IMR-90 (cell line): ENCODE measurements around the gene GINS3. TPM values are rescaled to one million over a fixed set of nuclear protein-coding genes. Genes with fewer than 3 reads are reported as not detected.

ENCODE experiments used
- ATAC-seq: fragments of 200-7000 bp; cut with Tn5 transposase; 2 replicates; pipeline ENCODE4 v1.9.1; 2020; ENCODE audit warnings: low read depth, mild to moderate bottlenecking, moderate library complexity
- BruUV-seq: library from RNA; stranded (reverse); fragments of 400-500 nt; replicated peaks from 2 replicates; lab custom pipeline; 2021; lab: Mats Ljungman, UMichigan
- CTCF ChIA-PET: fragments of 300-600 bp; formaldehyde crosslinking; extraction: SDS; loops from one replicate; lab custom pipeline; 2021; ENCODE audit warnings: antibody characterized with exemption; lab: Yijun Ruan, JAX
- POLR2A ChIA-PET: fragments of 300-600 bp; sonication (Branson Sonifier 250); formaldehyde crosslinking; loops from one replicate; lab custom pipeline; 2022; ENCODE audit warnings: antibody characterized with exemption; ENCODE audit not compliant: unreplicated experiment; lab: Charles Lee
- DNase-seq: peaks from one replicate; pipeline ENCODE4 v3.0.0; 2013
- H2AFZ ChIP-seq: replicated peaks from 2 replicates; pipeline ENCODE3; 2013; ENCODE audit warnings: low read length, mild to moderate bottlenecking; ENCODE audit not compliant: poor library complexity
- H2AK5ac ChIP-seq: 2 replicates; pipeline ENCODE4 v1.6.1; 2013; ENCODE audit warnings: low read depth, low read length, inconsistent platforms
- H2AK9ac ChIP-seq: replicated peaks from 2 replicates; pipeline ENCODE3; 2013; ENCODE audit warnings: mild to moderate bottlenecking, low read depth, low read length, moderate library complexity; ENCODE audit not compliant: poor library complexity
- H2BK120ac ChIP-seq: 2 replicates; pipeline ENCODE4 v1.6.1; 2013; ENCODE audit warnings: low read depth, low read length, inconsistent platforms
- H2BK15ac ChIP-seq: 3 replicates; pipeline ENCODE4 v1.6.1; 2013; ENCODE audit warnings: low read depth, low read length, inconsistent platforms
- H2BK20ac ChIP-seq: 2 replicates; pipeline ENCODE4 v1.6.1; 2013; ENCODE audit warnings: low read depth, mild to moderate bottlenecking, inconsistent platforms, low read length, moderate library complexity
- H2BK5ac ChIP-seq: 2 replicates; pipeline ENCODE4 v1.6.1; 2013; ENCODE audit warnings: mild to moderate bottlenecking, low read depth, low read length, inconsistent platforms; ENCODE audit not compliant: poor library complexity, severe bottlenecking
- H3K14ac ChIP-seq: replicated peaks from 2 replicates; pipeline ENCODE4 v1.6.1; 2013; ENCODE audit warnings: low read depth, low read length, inconsistent platforms
- H3K18ac ChIP-seq: 2 replicates; pipeline ENCODE4 v1.6.1; 2013; ENCODE audit warnings: low read depth, low read length, control low read depth
- H3K23ac ChIP-seq: 2 replicates; pipeline ENCODE4 v1.6.1; 2013; ENCODE audit warnings: low read depth, low read length, inconsistent platforms
- H3K27ac ChIP-seq: 2 replicates; pipeline ENCODE4 v1.5.1; 2013; ENCODE audit warnings: mild to moderate bottlenecking, control low read depth, low read length; ENCODE audit not compliant: insufficient read depth
- H3K27me3 ChIP-seq: 2 replicates; pipeline ENCODE4 v1.6.1; 2013; ENCODE audit warnings: low read length; ENCODE audit not compliant: control insufficient read depth, insufficient read depth
- H3K36me3 ChIP-seq: 2 replicates; pipeline ENCODE4 v1.6.1; 2013; ENCODE audit warnings: low read length, mixed read lengths; ENCODE audit not compliant: control insufficient read depth, insufficient read depth
- H3K4ac ChIP-seq: 2 replicates; pipeline ENCODE4 v1.6.1; 2013; ENCODE audit warnings: low read depth, low read length, inconsistent platforms
- H3K4me1 ChIP-seq: 2 replicates; pipeline ENCODE4 v1.6.1; 2013; ENCODE audit warnings: low read length, mixed read lengths; ENCODE audit not compliant: control insufficient read depth, insufficient read depth
- H3K4me2 ChIP-seq: 2 replicates; pipeline ENCODE4 v1.6.1; 2013; ENCODE audit warnings: low read depth, mild to moderate bottlenecking, control low read depth, low read length, moderate library complexity
- H3K4me3 ChIP-seq: 2 replicates; pipeline ENCODE4 v1.5.1; 2013; ENCODE audit warnings: low read depth, mild to moderate bottlenecking, control low read depth, low read length, moderate library complexity; ENCODE audit not compliant: insufficient read depth
- H3K56ac ChIP-seq: 2 replicates; pipeline ENCODE4 v1.6.1; 2013; ENCODE audit warnings: low read length, inconsistent platforms; ENCODE audit not compliant: insufficient read depth; ENCODE audit errors: extremely low read depth
- H3K79me1 ChIP-seq, 2 experiments: 2 replicates each; pipeline ENCODE4 v1.6.1; 2013; ENCODE audit warnings: low read length in 2 of 2, inconsistent platforms in 1 of 2, low read depth in 1 of 2
- H3K9ac ChIP-seq: 2 replicates; pipeline ENCODE4 v1.6.1; 2013; ENCODE audit warnings: low read depth, low read length, control low read depth
- H3K9me1 ChIP-seq: 2 replicates; pipeline ENCODE4 v1.6.1; 2013; ENCODE audit warnings: low read length, inconsistent platforms; ENCODE audit not compliant: insufficient read depth
- H3K9me3 ChIP-seq: 2 replicates; pipeline ENCODE4 v1.6.1; 2013; ENCODE audit warnings: low read length; ENCODE audit not compliant: control insufficient read depth, insufficient read depth
- H4K20me1 ChIP-seq: 2 replicates; pipeline ENCODE4 v1.6.1; 2013; ENCODE audit warnings: low read length, inconsistent platforms; ENCODE audit not compliant: insufficient read depth
- H4K5ac ChIP-seq: 2 replicates; pipeline ENCODE4 v1.6.1; 2013; ENCODE audit warnings: mild to moderate bottlenecking, low read depth, low read length, control low read depth
- H4K8ac ChIP-seq, 2 experiments: 2 replicates each; pipeline ENCODE4 v1.6.1; 2013; ENCODE audit warnings: low read depth in 2 of 2, low read length in 2 of 2, control low read depth in 1 of 2, inconsistent platforms in 1 of 2
- H4K91ac ChIP-seq: 2 replicates; pipeline ENCODE4 v1.6.1; 2013; ENCODE audit warnings: low read depth, low read length, inconsistent platforms; ENCODE audit not compliant: insufficient read depth
- CEBPB ChIP-seq: IDR thresholded peaks from 2 replicates; pipeline ENCODE4 v1.6.1; 2012; ENCODE audit warnings: low read depth, low read length, improper control_type of control experiment
- MAFK ChIP-seq: IDR thresholded peaks from 2 replicates; pipeline ENCODE4 v1.6.1; 2012; ENCODE audit warnings: low read depth, low read length, improper control_type of control experiment
- POLR2A ChIP-seq: IDR thresholded peaks from 2 replicates; pipeline ENCODE4 v1.6.1; 2012; ENCODE audit warnings: mild to moderate bottlenecking, low read depth, low read length
- WGBS, 2 experiments: methylation state at CpG; one replicate each; pipeline versions ENCODE4 v1.1.5 to v1.1.7; 2013; ENCODE audit warnings: missing lambda C conversion rate in 2 of 2; ENCODE audit not compliant: insufficient read length in 1 of 2; ENCODE audit errors: extremely low coverage in 2 of 2; 5-methylcytosine and 5-hydroxymethylcytosine counted together
- dilution Hi-C: fragments of 300-500 bp; cut with HindIII; formaldehyde crosslinking; loops from one replicate; pipeline ENCODE4 v1.14.3; 2018; ENCODE audit warnings: low sequenced_read_pairs; ENCODE audit not compliant: unreplicated experiment
- in situ Hi-C: fragments of 300-500 bp; cut with MboI; formaldehyde crosslinking; loops from 3 replicates; pipeline ENCODE4 v1.14.3; 2019; ENCODE audit warnings: low sequenced_read_pairs, inconsistent platforms, mixed read lengths
- intact Hi-C: fragments of 100-400 bp; cut with micrococcal nuclease; formaldehyde crosslinking; loops from 2 replicates; pipeline ENCODE4 v1.10.0; 2022
- microRNA-seq, 2 experiments: library from miRNA; stranded (forward) in 1 of 2; unstranded in 1 of 2; fragments of 10-50 nt in 1 of 2; fragments of <30 nt in 1 of 2; gene quantifications in 1 of 2; microRNA quantifications in 1 of 2; one replicate each; pipeline versions ENCODE3 to v1.1.0; 2013 to 2020; ENCODE audit not compliant: insufficient read depth in 1 of 2, insufficient read length in 1 of 2, unreplicated experiment in 1 of 2
- polyA plus RNA-seq, 3 experiments: library from polyadenylated mRNA; depleted of rRNA; stranded (reverse); fragments of >200 nt; gene quantifications; 2 replicates each; pipeline ENCODE4 v1.2.3, GENCODE V29; 2012; ENCODE audit warnings: low replicate concordance in 1 of 3
- small RNA-seq, 5 experiments: library from RNA; depleted of rRNA; stranded (forward); fragments of <200 nt; gene quantifications; one replicate each; pipeline ENCODE3, GENCODE V24; 2012
- total RNA-seq: library from RNA; depleted of rRNA; stranded (reverse); fragments of >200 nt; gene quantifications from 2 replicates; pipeline ENCODE4 v1.2.3, GENCODE V29; 2012; rRNA removed

The GINS3 gene
- total and polyA plus RNA-seq, 2 of the 4 experiments (the other 2 are of a cell fraction) = 5.2 to 5.4 TPM

DNA sequence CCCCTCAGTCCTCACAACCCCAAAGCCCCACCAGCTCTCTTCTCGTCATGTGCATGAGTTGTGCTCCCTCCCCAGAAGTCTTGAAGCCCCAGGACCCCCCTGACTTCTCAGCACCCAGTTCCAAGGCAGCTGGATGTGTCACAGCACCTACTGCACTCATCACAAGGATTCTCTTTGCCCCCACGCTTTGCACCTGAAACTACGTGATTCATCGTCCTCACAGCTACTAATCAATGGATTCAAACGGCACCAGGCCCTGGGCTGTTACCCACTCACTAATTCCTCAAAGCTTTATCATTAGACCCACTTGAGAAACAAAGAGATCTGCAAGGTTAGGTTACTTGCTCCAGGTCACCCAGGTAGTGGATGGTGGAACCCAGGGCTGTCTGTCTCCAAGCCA, 62.6 kb downstream of the GINS3 start:
- Histone ChIP-seq H3K27me3 (peaks cover 18% of the 10 kb centered on the region), H3K4me1 (no peaks in the 10 kb centered on the region), H2BK20ac (no peak overlapping the region), H2BK120ac (no peak overlapping the region), H3K23ac (no peak overlapping the region), H3K9ac (no peak overlapping the region), H3K4me2 (no peak overlapping the region), H3K36me3 (no peaks in the 10 kb centered on the region), H3K18ac (no peak overlapping the region), H3K27ac (no peak overlapping the region), H3K56ac (no peak overlapping the region), H2AK5ac (no peak overlapping the region), H2AFZ (no peak overlapping the region), H2AK9ac (no peak overlapping the region), H3K4me3 (no peak overlapping the region), H2BK15ac (no peak overlapping the region), H3K79me1 (no peaks in the 10 kb centered on the region), H4K8ac (no peak overlapping the region), H3K9me1 (no peaks in the 10 kb centered on the region), H2BK5ac (no peak overlapping the region), H3K14ac (no peak overlapping the region), H4K5ac (no peak overlapping the region), H3K9me3 (no peaks in the 10 kb centered on the region), H3K4ac (no peak overlapping the region), H4K91ac (no peak overlapping the region), H4K20me1 (no peaks in the 10 kb centered on the region)
- WGBS, 2 experiments = no CpG with 5 or more reads among the region's 5 CpGs
- no TSS peak for BruUV-seq
- no peak for ATAC-seq
- ChIA-PET CTCF (interaction anchor here (1.5 kb wide), 1 partner anchor 119 kb away, joined by 3 read pairs; no protein-coding TSS in a partner anchor), POLR2A (no interaction called here)
- DNase-seq = no peak
- in situ Hi-C loops = no loop called here
- intact Hi-C loops = no loop called here
- dilution Hi-C loops = no loop called here
- TF ChIP-seq MAFK = no peak
- TF ChIP-seq CEBPB = no peak
- TF ChIP-seq POLR2A = no peak

Small RNA genes lying within 50 kb of the gene (microRNA-seq; reads per million reads assigned to microRNA genes)
- gene RNU6-1110P (ENCODE audit: insufficient read depth, insufficient read length) (not detected), gene RNU6-269P (ENCODE audit: insufficient read depth, insufficient read length) (not detected)

Small RNA genes lying within 50 kb of the gene (small RNA-seq; reads per million reads assigned to genes)
- gene RNU6-1110P = 0 reads per million in 5 experiments
- 0 reads per million in 5 experiments for gene RNU6-269P

Other genes with a start within 250 kb of the GINS3 start
- 15.6 and 16.9 TPM in 2 replicates for gene CSNK2A2, start 194.4 kb upstream of the GINS3 start, total RNA-seq
- 21.1 and 27.5 TPM in 2 replicates for gene CSNK2A2, start 194.4 kb upstream of the GINS3 start, polyA plus RNA-seq (2012; rRNA removed)
- gene PRSS54, start 97.4 kb upstream of the GINS3 start, total RNA-seq = not detected in 2 replicates
- not detected in 2 replicates for gene PRSS54, start 97.4 kb upstream of the GINS3 start, polyA plus RNA-seq (2012; rRNA removed)
- 9.7 and 10.9 TPM in 2 replicates for gene NDRG4, start 107.7 kb downstream of the GINS3 start, total RNA-seq
- gene NDRG4, start 107.7 kb downstream of the GINS3 start, polyA plus RNA-seq (2012; rRNA removed) = 23.5 and 26.5 TPM in 2 replicates
- 3.2 and 3.3 TPM in 2 replicates for gene SETD6, start 123.0 kb downstream of the GINS3 start, total RNA-seq
- 5.2 and 6.4 TPM in 2 replicates for gene SETD6, start 123.0 kb downstream of the GINS3 start, polyA plus RNA-seq (2012; rRNA removed)
- gene CNOT1, start 237.4 kb downstream of the GINS3 start, total RNA-seq = 203 and 357 TPM in 2 replicates
- gene CNOT1, start 237.4 kb downstream of the GINS3 start, polyA plus RNA-seq (2012; rRNA removed) = 67.7 and 85.5 TPM in 2 replicates